CD4-positive, alpha-beta T cell treated with Interleukin-17A for 4 hours (primary cell): ENCODE measurements around the gene PSENEN.

ENCODE experiments used
- DNase-seq: peaks from one replicate; pipeline ENCODE4 v3.0.0-alpha.2; 2020; ENCODE audit warnings: mixed read lengths

The PSENEN gene

DNA sequence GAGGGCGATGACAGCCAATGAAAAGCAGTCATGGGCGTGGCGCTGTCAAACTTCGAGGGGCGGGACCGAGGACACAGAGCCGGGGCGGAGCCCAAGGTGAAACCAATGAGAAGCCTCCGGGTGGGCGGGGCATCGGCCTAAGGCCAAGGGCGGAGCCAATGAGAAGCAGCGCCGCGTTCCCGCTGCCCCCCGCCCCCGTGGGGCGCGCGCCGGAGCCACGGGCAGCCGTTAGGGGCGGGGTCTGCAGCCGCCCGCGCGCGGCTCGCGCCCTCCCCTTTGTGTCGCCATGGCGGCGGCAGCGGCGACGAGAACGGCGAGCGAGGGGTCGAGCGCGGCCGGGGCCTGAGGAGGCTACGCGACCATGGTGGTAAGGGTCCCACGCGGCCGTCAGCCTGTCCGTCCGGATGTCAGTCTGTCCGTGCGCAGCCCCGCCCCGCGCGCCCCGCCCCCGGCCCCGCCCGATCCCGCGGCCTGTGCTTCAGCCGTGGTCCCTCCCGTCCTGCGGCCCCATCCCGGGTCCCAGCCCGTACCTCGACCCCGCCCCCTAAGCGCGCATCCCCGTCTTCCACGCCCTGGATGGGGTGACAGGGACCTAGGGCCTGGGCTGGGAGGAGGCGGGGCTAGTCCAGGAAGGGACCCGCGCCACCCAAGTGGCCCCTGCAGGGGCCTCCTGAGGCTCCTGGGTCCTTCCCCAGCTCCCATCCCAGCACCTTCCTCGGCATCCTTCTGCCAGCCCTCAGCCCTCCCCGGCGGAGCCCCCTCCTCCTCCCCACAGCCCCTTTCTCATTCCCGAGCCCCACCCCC, 30.0 kb downstream of the PSENEN start, which contains the start of gene ARHGAP33:
Gene ARHGAP33 (plus strand): TSS at position 267 of the 804 bp plus-strand sequence. CDS start 95 bp downstream, at position 362.
- peak; percentile 100 for DNase-seq

DNA sequence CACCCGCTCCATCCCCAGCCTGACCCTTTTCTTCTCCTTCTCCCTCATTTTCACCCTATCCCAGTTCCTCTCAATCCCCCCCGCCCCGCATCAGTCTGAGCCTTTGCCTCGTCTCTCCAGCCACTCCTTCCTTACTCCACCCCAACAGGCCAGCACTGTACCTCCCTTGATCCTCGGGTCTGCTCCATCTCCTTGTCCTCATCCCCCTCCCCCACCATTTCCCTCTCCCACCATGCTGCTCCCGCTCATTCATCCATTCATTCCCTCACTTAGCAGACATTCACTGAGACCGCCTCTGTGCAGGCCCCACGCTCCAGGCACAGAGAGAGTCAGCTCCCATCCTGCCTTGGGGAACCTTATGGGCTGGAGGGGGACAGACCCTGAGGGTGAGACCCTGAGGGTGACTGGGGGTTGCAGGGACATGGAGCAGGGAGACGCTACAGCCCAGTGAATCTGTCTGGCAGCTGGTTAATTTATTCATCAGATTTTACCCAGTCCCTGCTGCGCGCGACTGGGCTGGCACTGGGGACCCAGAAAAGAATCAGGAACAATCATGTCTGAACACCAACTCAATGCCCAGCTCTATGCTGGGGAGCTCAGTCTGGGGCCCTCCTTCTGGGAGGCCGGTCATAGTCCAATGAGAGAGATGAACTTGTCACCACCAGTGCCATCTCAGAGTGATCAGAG, 30.8 kb downstream of the PSENEN start:
- no peak for DNase-seq

DNA sequence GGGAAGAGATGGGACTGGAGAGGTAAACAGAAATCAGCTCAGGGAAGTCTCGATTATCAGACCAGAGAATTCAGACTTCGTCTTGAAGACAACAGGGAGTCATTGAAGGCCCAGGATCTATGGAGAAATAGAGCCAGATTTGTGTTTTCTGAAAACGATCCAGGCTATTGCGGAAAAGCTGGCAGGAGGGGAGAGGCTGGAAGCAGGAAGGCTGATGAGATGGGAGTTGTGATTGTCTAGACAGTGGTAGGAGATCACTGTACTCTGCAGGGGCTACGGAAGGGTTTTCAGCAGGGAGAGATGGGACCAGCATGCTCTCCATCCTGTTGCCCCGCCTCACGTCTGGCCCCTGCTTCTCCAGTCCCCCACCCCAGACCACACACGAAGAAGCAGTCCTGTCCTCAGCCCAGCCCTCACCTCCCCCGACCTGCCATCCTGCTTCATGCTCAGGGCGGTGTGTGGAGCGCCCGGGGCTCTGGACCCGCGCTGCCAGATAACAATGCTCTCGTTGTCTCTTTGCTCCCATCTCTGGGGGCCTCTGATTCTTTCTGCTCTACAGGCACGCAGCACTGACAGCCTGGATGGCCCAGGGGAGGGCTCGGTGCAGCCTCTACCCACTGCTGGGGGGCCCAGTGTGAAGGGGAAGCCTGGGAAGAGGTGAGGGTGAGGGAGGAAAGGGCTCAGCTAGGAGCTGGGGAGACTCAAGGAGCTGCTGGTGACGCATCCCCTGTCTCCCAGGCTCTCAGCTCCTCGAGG, 31.8 kb downstream of the PSENEN start:
- no peak for DNase-seq

DNA sequence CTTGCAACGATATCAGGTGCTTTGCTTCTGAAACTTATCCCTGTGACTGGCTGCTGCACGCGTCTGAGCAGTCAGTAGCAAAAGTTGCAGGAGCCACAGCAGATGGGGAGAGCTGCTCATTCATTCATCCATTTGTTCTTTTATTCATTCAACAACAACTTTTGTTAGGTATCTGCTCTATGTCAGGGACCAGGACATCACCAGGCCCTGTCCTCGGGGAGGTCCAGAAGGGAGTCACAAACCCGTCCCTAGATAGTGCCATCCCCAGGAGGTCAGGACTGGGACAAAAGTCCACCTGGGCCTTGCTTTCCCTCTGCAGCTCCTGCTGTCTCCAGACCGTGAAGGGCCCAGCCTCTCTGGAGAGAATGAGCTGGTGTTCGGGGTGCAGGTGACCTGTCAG, 32.5 kb downstream of the PSENEN start:
- no peak for DNase-seq

DNA sequence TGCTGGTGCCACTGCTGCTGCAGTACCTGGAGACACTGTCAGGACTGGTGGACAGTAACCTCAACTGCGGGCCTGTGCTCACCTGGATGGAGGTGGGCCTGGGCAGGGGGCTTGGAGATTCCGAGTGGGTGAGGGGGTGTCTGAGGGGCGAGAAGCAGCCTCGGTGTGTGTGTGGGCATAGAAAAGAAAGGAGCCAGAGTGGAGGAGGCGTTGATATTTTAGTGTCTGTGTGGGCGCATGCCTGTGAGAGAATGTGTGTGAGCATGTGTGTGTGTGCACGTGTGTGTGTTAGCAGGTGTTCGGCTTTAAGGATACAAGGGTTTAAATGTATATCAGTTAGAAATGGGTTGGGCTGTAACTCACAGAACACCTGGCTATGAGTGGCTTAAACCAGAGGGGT, 33.6 kb downstream of the PSENEN start:
- no peak for DNase-seq

DNA sequence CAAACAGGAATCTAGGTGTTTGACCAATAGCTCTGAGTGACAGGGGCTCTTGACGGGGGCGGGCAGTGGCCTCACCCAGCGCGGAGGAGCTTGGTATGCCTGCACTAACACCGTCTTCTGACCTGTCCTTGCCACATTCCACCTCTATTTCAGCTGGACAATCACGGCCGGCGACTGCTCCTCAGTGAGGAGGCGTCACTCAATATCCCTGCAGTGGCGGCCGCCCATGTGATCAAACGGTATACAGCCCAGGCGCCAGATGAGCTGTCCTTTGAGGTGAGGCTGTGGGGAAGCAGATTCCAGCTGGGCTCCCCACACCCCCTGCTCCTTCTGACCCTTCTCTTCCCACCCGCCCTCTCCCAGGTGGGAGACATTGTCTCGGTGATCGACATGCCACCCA, 34.6 kb downstream of the PSENEN start:
- no peak for DNase-seq

DNA sequence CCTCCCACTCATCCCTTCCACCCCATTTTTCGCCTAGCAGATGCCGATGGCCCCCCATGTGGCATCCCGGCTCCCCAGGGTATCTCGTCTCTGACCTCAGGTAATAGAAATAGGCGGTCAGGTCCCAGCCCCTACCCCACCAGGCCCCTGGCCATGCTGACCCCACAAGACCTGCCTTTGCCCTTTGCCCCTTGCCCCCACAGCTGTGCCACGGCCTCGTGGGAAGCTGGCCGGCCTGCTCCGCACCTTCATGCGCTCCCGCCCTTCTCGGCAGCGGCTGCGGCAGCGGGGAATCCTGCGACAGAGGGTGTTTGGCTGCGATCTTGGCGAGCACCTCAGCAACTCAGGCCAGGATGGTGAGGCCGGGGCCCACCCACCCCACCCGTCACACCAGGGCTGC, 35.3 kb downstream of the PSENEN start:
- no peak for DNase-seq

DNA sequence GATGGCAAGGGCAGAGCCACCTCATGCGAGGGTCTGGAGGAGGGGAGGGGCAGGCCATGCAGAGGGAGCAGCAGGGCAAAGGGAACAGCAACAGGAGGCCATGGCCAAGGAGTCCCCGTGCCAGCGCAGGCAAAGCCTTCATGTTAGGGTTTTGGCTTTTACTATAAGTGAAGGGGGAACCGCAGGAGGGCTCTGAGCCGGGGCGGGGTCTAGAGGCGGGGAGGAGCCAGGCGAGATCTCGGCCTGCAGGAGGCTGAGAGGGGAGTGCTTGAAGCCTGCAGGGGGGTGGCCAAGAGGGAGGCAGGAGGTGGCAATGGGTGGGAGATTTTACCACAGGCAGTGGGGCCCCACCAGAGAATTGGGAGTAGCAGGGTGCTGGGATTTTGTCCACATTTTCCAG, 36.2 kb downstream of the PSENEN start:
- no peak for DNase-seq

DNA sequence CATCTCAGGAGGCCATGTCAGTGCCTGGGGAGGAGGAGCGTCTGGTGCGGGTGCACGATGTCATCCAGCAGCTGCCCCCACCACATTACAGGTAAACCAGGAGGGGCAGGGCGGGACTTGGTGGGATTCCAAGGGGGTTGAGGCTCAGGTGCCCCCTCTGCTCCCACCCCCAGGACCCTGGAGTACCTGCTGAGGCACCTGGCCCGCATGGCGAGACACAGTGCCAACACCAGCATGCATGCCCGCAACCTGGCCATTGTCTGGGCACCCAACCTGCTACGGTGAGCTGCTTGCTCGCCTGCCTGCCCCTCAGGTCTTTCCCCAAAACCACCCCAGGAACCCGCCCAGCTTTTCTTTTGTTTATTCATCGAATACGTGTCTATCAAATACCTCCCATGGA, 37.1 kb downstream of the PSENEN start:
- DNase-seq: no peak

DNA sequence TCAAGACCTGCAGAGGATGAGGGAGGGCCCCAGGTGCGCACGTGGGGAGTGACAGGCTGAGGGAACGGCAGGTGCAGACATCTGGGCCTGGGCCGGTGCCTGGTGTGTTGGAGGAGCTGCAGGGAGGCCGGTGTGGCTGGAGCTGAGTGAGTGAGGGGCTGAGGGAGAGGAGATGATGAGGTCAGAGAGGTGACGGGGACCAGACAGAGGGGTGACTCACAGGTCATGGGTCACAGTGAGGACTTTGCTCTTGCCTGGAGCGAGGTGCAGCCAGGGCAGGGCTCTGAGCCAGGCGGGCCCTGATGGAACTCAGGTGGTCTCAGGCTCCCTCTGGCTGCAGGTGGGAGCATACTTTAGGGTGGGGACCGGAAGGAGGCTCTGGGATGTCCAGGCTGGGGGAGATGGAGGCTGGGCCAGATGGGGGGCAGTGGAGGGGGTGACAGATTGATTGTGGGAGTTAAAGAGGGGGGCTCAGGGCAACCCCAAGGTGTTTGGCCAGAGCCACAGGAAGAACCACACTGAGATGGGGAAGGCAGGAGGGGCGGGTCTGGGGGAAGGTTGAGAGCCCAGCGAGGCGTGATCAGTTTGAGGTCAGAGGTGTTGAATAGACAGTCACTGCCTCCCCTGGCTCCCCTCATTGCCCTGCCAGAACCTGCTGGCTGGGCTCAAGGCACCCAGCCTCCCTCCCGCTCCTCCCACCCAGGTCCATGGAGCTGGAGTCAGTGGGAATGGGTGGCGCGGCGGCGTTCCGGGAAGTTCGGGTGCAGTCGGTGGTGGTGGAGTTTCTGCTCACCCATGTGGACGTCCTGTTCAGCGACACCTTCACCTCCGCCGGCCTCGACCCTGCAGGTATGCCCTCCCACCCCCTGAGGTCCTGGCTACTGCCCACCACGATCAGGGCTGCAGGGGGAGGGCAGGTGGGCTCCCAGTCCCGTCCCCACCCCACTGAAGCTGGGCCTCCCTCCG, 38.3 kb downstream of the PSENEN start:
- DNase-seq: no peak

DNA sequence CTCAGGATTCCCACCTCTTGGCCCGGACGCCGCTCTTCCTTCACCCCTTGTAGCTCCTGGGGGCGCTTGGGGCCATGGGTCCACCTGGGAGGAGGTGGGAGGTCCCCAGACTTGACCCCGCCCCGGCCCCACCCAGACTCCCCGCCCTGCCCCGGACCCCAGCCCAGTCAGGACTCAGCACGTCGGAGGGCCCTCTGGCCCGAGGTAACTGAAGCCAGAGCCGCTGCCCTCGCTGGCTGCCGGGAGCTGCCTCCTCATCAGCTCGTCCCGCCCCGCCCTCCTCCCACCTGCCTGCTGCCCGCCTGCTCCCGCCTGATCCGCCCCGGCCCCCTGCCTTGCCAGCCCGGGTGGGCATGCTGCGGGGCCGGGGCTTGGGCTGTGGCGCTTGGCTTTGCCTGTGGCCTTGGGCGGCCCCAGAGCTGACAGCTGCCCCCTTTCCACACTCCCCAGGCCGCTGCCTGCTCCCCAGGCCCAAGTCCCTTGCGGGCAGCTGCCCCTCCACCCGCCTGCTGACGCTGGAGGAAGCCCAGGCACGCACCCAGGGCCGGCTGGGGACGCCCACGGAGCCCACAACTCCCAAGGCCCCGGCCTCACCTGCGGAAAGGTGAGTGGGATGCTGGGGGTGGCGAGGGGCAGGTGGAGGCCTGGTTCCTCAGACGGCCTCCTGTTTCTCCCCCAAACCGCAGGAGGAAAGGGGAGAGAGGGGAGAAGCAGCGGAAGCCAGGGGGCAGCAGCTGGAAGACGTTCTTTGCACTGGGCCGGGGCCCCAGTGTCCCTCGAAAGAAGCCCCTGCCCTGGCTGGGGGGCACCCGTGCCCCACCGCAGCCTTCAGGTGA, 39.3 kb downstream of the PSENEN start:
- no peak for DNase-seq

DNA sequence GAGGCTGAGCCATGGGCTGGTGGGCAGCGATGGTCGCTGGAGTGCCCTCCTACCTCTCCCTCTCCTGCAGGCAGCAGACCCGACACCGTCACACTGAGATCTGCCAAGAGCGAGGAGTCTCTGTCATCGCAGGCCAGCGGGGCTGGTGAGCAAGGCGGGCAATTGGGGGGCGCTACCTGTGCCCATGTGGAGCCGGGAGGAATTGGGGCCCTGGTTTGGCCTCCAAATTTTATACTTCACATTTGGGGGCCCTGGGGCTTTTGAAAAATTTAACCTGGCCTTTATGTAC, 39.8 kb downstream of the PSENEN start:
- no peak for DNase-seq

DNA sequence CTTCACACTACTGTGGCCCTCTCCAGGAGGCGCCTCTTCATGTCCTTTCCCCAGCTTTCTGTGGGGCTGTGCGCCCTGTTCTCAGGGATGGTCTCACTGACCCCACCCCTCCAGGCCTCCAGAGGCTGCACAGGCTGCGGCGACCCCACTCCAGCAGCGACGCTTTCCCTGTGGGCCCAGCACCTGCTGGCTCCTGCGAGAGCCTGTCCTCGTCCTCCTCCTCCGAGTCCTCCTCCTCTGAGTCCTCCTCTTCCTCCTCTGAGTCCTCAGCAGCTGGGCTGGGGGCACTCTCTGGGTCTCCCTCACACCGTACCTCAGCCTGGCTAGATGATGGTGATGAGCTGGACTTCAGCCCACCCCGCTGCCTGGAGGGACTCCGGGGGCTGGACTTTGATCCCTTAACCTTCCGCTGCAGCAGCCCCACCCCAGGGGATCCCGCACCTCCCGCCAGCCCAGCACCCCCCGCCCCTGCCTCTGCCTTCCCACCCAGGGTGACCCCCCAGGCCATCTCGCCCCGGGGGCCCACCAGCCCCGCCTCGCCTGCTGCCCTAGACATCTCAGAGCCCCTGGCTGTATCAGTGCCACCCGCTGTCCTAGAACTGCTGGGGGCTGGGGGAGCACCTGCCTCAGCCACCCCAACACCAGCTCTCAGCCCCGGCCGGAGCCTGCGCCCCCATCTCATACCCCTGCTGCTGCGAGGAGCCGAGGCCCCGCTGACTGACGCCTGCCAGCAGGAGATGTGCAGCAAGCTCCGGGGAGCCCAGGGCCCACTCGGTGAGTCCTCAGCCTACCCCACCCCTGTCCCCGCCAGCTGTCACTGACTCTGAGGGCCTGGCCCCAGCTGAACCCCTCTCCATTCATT, 41.1 kb downstream of the PSENEN start:
- DNase-seq: no peak

DNA sequence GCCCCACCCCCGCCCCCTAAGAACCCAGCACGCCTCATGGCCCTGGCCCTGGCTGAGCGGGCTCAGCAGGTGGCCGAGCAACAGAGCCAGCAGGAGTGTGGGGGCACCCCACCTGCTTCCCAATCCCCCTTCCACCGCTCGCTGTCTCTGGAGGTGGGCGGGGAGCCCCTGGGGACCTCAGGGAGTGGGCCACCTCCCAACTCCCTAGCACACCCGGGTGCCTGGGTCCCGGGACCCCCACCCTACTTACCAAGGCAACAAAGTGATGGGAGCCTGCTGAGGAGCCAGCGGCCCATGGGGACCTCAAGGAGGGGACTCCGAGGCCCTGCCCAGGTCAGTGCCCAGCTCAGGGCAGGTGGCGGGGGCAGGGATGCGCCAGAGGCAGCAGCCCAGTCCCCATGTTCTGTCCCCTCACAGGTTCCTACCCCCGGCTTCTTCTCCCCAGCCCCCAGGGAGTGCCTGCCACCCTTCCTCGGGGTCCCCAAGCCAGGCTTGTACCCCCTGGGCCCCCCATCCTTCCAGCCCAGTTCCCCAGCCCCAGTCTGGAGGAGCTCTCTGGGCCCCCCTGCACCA, 41.9 kb downstream of the PSENEN start:
- no peak for DNase-seq

DNA sequence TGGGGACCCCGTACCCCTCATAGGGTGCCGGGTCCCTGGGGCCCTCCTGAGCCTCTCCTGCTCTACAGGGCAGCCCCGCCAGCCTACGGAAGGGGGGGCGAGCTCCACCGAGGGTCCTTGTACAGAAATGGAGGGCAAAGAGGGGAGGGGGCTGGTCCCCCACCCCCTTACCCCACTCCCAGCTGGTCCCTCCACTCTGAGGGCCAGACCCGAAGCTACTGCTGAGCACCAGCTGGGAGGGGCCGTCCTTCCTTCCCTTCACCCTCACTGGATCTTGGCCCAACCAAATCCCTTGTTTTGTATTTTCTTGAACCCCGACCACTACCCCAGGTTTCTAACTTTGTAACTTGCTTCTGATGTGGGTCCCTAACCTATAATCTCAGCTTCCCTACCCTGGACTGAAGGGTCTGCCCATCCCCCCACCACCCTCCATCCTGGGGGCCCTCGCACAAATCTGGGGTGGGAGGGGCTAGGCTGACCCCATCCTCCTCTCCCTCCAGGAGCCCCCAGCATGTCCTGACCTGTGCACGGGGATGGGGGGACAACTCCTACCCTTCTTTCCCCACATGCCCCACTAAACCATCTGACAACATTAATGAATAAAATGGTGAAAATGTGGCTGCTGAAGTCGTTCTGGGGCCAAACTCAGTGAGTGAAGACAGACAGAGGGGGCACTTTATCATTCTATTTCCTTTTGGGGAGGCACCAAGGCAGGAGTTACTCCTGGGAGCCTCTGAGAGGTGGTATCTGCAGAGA, 42.9 kb downstream of the PSENEN start:
- no peak for DNase-seq

DNA sequence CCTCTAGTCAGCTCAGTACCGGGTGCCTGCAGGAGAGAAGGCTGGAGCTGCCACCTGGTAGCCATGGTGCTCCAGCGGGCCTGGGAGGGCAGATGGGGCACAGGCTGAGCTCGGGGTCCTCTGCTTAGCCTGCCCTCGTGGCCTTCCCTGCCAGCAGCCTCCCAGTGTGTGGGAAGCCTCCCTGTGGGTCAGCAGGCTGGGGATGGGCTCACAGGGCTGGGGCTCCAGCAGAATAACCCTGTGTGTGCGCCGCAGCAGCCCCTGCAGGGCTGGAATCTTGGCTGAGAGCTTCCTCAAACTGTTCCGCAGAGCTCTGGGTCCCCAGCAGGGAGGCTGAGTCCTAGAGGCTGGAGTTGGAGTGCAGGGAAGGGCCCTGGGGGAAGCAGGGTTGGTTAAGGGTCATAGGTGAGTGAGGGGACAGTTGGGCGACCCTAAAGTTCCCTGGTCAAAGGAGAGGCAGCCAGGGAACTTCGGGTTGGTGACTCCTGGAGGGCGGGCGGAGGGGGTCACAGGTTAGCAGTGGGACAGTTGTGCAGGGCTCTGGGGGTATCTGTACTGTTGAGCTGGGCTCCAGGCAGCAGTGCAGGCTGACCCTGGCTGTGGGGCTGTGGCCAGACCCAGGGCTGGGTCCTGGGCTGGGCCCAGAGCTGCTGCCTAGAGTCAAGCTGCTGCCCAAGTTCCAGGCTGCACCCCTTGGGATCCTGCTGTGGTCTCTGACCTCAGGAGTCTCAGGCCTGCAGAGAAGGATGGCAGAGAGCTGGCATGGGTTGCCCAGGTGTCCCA, 43.9 kb downstream of the PSENEN start:
- no peak for DNase-seq

DNA sequence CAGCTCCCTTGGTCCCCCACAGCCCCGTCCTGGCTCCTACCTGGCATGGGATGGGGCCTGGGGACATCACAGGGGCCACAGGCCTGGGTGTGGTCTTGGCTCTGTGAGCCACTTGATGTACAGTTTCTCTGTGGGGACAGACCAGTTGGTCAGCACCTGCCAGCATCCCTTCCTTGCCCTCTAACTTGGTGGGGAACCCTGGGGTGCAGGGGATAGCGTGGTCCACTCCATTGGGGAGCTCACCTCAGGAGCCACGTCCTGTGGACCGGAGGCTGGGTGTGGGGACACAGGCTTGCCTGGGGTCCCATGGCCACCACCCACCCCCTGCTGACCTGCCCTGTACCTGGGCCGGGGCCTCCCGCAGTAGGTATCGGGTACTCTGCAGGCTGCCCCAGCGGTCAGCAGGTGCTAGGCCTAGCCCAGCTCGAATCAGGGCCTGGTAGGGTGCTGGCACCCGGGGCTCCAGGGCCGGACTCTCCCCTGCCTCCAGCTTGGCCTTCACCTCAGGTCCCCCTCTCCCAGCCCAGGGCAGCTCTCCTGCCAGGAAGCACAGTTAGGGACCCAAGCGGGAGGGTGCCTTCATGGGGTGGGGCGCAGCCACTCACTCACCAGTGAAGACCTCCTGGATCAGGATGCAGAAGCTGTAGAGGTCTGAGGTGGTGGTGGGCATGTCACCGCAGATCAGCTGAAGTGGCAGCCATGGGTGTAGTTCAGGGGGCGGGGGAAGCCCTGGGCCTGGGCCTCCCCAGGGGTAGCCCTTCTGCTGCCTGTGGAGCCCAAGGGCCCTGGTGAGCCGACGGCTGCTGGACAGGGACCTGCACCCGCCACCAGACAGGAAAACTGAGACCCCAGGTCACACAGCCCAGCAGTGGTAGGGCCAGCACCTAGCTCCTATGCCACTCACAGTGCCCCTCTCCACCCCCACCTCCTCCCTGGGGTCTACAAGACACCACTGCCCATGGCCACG, 44.8 kb downstream of the PSENEN start:
- no peak for DNase-seq
